GM19035 (cell line): ENCODE data around the gene TGM2.

Experiments
- ATAC-seq: cut with Tn5 transposase; IDR thresholded peaks from one replicate; pipeline ENCODE4 v1.9.1; 2021; ENCODE audit not compliant: unreplicated experiment

TGM2 gene

GRCh38 chr20:38146628-38147027 lies 18.4 kb downstream of the TGM2 start:
- ATAC-seq, result no peak

- ATAC-seq, result no peak
These were observed 18.9 kb downstream of the TGM2 start for GRCh38 chr20:38146156-38146555.

- no peak for ATAC-seq
These were observed 19.4 kb downstream of the TGM2 start for GRCh38 chr20:38145729-38146075.

- no peak for ATAC-seq
These were observed 19.9 kb downstream of the TGM2 start for GRCh38 chr20:38144974-38145728.

GRCh38 chr20:38144598-38144973 lies 20.5 kb downstream of the TGM2 start:
- no peak for ATAC-seq

GRCh38 chr20:38143646-38144554 lies 21.2 kb downstream of the TGM2 start:
- ATAC-seq, result no peak

- no peak for ATAC-seq
These were observed 21.8 kb downstream of the TGM2 start for GRCh38 chr20:38143238-38143645.

GRCh38 chr20:38141889-38142494 lies 23.1 kb downstream of the TGM2 start:
- ATAC-seq, result no peak

- ATAC-seq, result no peak
These were observed 23.7 kb downstream of the TGM2 start for GRCh38 chr20:38141204-38141888.

- no peak for ATAC-seq
These were observed 24.9 kb downstream of the TGM2 start for GRCh38 chr20:38139977-38140753.

GRCh38 chr20:38139156-38139912 lies 25.7 kb downstream of the TGM2 start:
- ATAC-seq, result no peak

- no peak for ATAC-seq
These were observed 26.8 kb downstream of the TGM2 start for GRCh38 chr20:38138086-38138778.

GRCh38 chr20:38137441-38138037 lies 27.5 kb downstream of the TGM2 start:
- ATAC-seq, result no peak

- ATAC-seq, result no peak
These were observed 28.4 kb downstream of the TGM2 start for GRCh38 chr20:38136421-38137245.

- ATAC-seq, result no peak
These were observed 29.2 kb downstream of the TGM2 start for GRCh38 chr20:38135651-38136420.

- ATAC-seq, result no peak
These were observed 29.8 kb downstream of the TGM2 start for GRCh38 chr20:38135271-38135650.
